Activated CD4-positive, alpha-beta T cell treated with anti-CD3 and anti-CD28 coated beads for 48 hours (primary cell): ENCODE results near the gene COL27A1.
"Not testable (repeated sequence)": the region's sequence is repeated elsewhere in the genome, so short reads cannot be mapped to it uniquely, and the experiment has no call there.

ENCODE experiments used
- DNase-seq: peaks from one replicate; pipeline ENCODE4 v3.0.0-alpha.2; 2020

COL27A1 gene

DNA sequence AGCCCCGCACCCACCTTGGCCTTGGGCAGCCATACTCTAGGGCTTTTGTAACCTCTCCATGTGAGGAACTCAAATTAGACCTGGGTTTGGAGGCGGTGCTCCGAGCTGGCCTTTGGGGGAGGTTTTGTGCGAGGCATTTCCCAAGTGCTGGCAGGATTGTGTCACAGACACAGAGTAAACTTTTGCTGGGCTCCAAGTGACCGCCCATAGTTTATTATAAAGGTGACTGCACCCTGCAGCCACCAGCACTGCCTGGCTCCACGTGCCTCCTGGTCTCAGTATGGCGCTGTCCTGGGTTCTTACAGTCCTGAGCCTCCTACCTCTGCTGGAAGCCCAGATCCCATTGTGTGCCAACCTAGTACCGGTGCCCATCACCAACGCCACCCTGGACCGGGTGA lies 174.3 kb downstream of the COL27A1 start, which contains the start of gene ORM2:
TSS of gene ORM2 (plus strand) at position 245 of the 398 bp plus-strand sequence. CDS start at position 281, 36 bp downstream.
- not testable (repeated sequence) for DNase-seq

DNA sequence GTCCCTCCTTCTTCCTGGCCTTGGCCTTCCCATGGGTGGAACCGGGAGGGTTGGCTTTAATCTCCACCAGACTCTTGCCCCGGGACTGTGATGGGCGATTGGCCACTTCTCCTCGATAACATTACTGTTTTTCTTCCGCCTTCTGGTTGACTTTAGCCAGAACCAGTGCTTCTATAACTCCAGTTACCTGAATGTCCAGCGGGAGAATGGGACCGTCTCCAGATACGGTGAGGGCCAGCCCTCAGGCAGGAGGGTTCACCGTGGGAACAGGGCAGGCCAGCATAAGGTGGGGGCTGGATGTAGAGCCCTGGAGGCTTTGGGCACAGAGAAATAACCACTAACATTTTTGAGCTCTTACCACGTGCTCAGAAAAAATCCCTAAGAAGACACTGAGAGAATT lies 175.3 kb downstream of the COL27A1 start:
- DNase-seq = no peak

DNA sequence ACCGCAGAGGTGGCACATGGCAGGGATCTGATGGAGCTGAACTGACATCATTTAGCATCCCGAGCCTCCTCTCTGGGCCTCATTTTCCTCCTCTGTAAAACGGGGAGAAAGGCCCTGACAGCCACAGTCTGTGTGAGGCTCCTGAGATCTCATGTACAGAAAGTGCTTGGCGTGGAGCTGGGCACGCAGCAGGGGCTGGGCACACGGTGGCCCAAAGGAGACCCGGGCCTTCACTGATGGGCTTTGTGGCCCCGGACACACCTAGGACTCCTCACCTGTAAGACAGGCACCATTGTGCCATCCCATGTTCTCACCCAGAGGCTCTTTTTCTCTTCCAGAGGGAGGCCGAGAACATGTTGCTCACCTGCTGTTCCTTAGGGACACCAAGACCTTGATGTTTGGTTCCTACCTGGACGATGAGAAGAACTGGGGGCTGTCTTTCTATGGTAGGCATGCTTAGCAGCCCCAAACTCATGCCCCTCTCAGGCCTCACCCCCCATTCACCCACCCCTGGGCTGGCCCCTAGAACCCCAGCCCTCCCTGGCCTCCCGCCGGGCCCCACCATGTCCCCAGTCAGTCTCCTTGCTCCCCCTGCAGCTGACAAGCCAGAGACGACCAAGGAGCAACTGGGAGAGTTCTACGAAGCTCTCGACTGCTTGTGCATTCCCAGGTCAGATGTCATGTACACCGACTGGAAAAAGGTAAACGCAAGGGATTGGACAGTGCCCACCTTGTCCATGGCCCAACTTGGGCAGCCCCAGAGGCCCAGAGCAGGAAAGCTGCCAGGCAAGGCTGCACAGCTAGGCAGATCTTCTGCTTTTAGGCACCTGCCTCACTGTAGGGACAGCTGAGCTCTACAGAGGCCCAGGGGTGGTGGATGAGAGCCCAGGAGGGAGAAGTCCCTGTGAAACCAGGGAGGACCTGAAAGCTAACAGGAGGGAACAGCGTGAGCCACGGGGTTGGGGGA lies 176.2 kb downstream of the COL27A1 start:
- not testable (repeated sequence) for DNase-seq

DNA sequence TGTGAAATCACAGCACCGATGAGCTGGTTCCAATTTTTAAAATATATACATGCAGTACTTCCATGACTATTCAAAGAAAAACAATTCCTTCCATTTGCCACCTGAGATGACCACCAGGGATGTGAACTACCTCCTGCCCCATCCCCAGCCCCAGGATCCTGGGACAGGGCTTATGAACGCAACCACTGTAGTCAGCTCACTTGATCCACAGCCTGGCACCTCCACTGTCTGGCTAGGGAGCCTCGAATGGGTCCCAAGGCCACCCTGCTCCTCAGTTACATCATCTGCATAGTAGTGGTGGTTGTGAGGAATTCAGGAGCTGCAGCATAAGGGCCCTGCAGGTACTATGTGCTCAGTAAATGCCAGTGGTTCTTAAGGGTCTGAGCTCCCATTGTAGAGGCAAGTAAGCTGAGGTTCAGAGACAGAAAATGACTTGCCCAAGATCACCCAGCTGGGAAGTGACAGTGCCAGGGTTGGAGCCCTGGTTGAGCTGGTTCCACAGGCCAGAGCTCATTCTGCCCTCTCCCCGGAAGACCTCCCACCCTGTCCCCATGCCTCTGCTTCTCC lies 177.2 kb downstream of the COL27A1 start:
- DNase-seq = not testable (repeated sequence)

DNA sequence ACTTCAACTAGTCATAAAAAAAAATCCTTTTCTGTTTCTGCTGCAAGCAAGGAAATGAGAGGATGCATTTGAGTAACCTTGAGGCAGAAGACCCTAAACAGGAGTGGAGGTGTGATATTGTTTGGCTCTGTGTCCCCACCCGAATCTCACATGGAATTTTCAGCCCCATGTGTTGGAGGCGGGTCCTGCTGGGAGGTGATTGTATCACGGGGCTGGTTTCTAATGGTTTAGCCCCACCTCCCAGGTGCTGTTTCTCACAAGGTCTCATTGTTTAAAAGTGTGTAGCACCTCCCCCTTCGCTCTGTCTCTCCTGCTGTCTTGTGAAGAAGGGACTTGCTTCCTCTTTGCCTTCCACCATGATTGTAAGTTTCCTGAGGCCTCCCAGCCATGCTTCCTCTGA lies 178.4 kb downstream of the COL27A1 start:
- DNase-seq = not testable (repeated sequence)

DNA sequence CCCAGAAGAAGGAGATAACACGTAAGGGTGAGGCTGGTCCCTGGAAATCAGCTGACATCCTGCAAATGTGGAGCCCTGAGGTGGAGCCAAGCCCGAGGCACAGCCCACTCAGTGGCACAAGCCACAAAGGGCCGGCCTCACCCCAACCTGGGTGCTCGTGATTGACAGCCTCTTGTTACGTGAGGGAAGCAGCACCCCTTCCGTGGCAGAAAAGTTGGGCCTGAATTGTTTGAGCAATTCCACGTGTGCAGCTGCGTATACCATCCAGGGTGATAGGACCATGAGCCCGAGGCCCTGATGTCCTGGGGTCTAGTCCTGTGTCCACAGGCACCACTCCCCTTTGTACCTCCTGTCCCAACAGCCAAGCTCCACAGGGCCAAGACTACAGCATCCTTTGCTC lies 179.2 kb downstream of the COL27A1 start:
- no peak for DNase-seq

DNA sequence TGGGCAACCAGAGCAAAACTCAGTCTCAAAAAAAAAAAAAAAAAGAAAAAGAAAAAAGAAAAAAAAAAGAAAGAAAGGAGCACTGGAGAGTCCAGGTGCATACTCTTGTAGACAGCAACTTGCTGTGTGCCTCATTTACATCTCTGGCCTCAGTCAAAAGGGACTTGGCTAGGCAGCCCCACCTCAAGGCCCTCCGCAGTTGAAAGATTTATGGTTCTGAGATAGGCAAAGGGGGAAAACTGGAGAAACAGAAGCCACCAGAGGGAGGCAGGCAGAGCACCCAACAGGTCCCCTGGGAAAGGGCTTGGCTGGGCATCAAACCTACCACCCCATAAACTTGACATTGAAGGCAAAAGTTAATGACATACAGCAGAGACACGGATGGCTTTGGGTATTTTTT lies 180.4 kb downstream of the COL27A1 start:
- DNase-seq = no peak

DNA sequence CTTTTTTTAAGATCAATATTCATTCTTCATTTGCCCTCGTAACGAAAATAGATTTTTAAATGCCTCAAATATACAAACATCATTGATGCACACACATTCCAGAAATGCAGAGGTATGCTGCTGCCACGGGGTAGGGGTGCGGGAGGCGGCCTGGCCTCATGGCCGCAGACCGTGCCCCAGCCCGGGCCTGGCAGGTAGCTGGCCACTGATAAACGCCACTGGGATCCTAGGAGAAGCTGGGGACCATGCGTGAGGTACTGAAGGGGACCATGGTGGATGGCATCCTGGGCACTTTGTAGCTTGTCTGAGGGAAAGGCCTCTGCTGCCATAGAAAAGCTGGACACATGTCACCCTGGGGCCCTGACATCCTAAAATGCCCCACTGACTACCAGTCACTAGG lies 180.8 kb downstream of the COL27A1 start:
- DNase-seq = no peak

DNA sequence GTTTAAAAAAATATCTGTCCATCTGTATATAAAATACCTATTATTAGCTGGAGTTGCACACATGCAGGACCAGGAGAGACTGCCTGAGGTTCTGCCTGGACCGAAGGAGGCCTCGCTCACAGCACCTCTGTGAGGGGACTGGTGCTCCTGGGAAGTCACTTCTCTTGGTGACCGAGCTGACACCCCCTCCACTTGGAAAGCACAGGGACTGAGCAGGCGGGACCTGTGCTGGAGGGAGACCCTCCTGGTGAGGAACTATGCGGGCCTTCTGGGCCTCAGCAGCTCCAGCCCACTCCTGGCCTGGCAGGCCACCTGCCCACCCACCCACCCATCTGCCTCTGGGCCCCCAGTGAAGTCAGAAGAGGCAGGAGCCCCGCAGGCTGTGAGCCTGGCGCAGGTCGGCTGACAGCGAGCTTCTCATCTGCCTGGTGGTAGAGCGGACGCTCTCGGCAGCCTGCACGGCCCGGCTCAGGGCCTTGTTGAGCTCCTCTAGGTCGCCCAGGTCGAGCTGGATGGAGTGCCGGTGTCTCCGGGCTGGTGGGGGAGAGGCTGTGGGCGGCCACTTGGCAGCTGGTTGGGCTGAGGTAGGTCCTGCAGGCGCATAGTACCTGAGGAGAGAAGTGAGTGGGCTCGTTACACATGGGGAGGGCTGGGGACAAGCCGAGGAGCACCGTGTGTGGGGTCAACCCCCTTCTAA lies 181.5 kb downstream of the COL27A1 start:
- no peak for DNase-seq

DNA sequence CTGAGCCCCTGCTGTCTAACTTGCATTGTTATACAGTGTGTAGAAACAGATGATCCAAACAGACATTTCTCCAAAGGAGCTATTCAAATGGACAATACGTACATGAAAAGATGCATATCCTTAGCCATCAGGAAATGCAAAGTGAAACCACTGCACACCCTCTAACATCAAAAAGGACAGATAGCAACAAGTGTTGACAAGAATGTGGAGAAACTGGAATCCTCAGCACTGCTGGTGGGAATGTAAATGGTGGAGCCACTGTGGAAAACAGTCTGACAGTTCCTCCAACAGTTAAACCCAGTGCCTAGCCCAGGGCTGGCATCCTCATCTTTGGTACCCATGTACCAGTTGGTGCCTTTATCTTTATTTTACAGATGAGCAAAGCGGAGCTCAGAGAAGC lies 182.8 kb downstream of the COL27A1 start:
- no peak for DNase-seq

DNA sequence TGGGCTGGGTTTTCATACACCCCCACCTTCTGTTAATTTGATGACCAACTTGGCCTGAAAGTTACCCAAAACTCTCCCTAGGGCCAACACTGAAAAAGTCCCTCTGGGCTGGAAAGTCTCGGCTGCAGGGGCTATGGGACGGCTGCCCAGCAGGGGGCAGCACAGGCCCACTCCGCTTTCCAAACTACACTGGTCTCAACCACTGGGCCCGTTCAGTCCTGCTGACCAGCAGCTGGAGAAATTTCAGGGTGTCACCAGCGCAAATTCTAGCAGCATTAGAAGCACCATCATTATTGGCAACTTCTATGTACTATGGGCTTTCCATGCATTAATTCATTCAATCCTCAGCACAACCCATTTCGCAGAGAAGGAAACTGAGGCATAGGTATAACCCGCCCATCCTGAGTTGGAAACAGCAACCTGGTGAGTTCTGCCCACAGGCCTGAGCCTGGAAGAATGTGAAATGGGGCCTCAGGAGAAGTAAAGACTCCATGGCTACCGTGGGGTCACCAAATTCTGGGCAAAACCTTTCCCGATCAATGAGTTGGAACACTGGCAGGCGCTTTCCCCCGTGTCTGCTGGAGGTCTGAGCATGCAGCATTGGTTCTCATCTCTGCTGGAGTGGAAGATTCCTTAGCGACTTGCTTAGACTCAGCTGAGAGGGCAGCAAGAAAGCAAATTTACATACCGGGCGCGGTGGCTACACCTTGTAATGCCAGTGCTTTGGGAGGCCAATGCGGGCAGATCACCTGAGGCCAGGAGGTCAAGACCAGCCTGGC lies 184.0 kb downstream of the COL27A1 start:
- DNase-seq = peak; percentile 71

DNA sequence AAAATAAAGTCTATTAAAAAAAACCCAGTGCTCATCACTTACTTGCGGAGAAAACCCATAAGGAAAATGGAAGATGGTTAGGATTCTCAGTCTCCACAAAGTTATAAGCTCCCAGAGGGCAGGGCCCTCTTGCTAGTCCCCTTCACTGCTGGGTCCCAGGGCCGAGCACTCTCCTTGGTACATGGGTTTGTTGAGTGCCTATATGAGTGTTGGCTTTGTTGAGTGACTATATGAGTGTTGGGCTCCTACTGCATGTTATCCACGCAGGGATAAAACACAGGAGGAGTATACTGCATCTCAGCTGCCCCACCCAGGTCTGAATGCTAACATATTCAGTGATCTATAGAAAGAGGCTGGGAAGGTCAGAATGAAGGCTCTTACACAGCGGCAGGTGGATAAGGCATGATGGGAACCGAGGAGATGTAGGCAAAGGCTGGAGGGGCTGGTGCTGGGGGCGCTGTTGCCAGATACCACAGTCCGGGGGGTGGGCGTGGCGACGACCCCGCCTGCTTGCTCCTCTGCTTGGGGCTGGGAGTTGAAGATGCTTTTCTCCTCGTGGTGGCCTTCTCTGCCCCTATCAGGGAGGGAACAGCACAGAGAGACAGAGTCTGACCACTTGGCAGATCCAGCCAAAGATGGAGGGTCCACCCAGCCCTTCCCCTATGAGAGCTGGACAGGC lies 186.0 kb downstream of the COL27A1 start:
- DNase-seq = no peak

DNA sequence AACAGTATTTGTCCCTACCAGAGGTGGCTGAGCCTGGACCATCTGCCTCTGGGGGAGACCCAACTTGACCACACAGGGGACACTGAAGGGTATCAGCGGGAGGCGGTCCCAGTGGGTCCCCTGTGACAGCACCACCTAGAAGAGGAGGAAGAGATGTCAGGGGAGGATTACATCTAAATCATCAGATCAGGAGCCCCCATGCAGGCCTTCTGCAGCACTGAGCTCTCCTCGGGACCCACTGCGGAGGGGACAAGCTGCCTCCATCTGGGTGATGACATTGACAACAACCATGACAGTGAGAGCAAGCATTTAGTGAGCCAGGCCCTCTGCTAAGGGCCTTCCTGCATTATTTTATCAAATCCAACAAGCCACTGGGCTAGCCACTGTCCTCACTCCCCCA lies 186.7 kb downstream of the COL27A1 start:
- no peak for DNase-seq

DNA sequence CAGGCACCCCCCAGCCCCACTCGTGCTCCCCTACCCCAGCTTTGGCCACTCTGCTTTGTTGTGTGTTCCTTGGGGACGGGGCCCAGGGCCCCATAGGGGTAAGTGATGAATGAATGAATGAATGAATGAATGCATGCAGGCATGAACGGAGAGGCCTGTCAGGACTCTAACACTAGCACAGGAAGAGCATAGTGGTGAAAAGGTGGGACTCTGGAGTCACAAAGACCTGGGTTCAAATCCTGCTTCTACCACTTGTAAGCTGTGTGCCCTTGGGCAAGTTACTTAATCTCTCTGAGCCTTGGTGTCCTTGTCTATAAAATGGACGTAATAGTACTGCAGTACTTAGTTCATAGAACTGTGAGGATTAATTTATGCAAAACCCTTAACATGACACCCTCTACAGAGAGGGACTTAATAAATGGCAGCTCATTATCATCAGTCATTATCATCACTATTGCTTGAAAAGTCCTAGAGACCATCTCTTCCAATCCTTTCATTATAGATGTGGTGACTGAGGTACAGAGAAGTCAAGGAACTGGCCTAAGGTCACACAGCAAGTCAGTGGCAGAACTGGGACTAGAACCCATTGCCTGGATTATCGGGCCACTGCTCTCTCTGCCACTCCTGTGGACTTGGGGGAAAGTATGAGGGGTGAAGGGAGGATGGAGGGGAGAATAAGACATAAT lies 187.6 kb downstream of the COL27A1 start:
- DNase-seq = no peak

DNA sequence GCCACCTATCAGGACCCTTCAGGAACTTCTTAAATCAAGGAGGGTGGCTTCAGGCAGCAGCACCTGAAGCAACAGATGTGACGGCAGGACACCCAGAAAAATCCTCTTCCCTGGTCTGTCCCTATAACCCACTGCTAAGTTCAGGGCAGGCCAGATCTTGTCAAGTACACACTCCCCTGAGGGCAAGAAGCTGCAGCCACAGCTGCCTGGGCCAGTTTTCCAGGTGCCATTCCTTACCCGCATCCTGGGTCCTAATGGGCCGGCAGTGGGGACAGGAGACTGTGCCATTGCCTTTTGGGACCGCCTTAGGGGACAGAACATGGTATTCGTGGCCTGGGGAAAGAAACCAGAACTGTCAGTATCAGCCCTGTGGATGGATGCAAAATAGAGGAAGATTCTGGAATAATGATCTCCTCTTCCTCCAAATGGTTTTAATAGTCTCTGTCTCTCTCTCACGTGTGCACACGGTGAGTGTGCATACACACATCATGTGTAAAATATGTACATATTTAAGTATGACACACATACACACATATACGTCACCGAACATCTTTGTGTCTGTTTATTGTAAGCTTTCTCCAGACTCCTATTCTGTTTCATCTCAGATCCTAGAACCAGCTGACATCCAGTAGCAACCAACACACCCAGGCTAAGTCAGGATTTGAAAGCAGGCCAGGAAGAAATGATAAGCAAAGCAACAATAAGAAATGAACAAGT lies 188.3 kb downstream of the COL27A1 start:
- DNase-seq = no peak

DNA sequence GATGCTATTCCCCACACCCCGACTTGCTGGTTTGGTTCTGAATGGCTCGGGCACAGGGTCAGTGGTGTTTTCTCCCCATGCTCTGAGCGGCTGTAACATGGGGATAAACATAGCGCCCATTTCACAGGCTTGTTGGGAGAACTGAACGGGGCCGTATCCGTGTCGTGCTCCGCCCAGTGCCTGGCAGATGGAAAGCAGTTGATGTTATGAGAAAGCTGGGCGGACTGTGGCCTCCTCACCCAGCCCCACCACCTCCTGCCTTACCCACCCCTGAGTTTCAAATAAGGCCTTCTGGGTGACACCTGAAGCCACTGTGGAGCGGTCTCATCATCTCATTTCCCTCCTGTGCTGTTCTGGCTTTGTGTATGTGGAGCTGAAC lies 188.8 kb downstream of the COL27A1 start:
- DNase-seq = no peak

DNA sequence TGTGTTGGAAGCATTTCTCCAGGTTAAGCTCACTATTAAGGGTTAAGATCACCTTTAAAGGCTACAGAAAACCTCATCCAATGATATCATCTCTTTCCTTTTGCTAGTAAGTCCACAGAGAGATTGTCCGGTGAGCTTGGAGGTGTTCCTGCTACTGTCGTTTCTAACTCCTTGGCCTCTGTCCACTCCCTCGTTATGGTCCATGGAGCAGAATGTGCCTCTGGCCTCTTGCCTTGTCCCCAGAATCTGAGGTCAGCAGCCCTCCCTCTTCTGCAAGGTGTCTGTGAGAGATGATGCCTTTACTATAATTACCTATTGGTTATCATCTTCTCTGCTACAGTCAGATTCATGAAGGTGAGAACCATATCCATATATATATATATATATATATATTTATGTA lies 189.4 kb downstream of the COL27A1 start:
- DNase-seq = no peak

DNA sequence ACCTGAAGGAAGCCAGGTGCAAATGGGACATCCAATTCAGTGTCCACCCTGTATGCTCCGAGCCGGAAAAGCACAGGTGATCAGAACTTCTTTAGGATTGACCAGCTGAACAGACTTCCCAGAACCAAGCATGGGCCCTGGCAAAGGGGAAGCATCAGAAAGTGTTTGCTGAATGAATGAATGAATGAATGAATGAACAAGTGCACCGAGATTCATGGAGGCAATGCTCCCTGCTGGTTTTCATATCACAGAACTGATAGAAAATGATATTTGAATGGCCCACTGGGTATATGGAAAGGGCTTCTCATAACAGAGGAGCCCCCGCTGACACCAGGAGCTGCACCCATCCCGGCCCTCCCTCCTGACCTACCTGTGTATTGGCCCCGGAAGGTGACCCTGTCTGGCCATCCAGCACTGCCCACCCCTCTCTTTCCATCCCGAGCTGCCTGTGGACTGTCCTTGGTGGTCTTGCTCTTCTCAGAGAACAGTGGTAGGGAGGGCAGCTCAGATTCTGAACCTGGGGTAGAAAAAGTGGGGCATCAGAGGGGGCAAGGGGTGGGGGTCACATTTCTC lies 190.2 kb downstream of the COL27A1 start:
- no peak for DNase-seq

DNA sequence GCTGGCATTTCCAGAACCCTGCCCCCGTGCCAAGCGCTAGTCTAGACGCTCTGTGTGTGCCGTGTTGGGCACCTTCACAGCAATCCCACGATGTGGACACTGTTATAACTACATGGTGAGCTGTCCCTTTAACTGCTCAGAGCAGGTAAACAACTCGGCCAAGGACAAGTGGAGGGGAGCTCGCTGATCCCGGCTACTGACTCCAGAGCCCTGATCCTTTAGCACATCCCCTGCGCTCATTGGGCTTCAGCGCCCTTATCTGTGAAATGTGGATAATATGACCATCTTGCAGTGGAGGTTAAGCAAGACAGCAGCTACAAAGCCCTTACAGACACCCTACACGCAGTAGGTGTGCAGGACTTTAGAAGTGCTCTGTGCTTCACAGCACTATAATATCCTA lies 190.8 kb downstream of the COL27A1 start:
- no peak for DNase-seq

DNA sequence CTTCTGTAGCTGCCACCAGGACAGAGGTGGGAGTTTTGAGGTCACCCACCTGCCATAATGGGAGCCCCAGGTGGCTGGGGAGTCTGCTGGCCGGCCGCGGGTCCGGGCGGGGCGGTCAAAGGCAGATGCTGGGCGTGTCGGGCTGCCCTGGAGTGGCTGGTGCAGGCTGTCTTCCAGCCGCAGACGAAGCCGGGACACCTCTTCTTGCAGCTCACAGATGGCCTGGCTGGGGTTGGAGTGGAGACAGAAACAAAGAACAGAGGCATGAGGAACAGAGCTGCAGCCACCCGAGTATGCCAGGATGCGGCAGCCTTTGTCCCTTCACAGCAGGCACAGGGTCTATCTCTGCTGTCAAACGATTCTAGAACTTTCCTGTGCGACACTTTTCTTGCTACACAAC lies 192.3 kb downstream of the COL27A1 start:
- no peak for DNase-seq
